Fibroblast of peridontal ligament (primary cell): ENCODE measurements around the gene PRKG1.
A peak's percentile ranks its signal among the peaks of the same experiment; 100 is the strongest.
"Not testable (repeated sequence)": the region's sequence is repeated elsewhere in the genome, so short reads cannot be mapped to it uniquely, and the experiment has no call there.

ENCODE experiments used
- DNase-seq: peaks from one replicate; pipeline ENCODE4 v3.0.0-alpha.2; 2010; ENCODE audit errors: extremely low read depth

The PRKG1 gene

DNA sequence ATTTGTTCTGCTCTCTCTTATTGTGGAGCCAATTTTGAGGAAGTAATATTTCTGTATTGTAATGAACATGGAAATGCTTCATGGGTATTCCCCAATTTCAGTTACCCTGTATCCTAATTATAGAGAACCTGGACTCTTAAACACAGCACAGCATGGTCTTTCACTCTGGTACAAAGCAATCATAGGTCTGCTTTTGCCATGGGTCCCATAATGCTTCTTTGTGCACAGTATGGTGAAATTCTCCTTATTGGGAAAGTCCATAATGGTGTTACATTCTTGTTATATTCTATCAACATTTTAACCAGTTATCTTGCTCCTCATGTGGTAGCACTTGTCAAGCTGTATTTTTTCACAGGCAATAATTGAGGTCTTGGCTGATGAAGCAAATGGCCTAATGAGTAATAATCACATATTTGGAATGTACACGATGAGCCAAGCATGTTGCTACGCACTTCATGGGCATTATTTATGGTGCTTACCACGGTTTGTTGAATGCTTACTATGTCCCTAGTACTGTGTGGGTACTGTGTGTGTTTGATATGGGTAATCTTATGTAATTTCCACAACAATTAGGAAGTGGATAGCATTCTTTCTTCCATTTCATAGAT lies 42.9 kb downstream of the PRKG1 start:
- no peak for DNase-seq

DNA sequence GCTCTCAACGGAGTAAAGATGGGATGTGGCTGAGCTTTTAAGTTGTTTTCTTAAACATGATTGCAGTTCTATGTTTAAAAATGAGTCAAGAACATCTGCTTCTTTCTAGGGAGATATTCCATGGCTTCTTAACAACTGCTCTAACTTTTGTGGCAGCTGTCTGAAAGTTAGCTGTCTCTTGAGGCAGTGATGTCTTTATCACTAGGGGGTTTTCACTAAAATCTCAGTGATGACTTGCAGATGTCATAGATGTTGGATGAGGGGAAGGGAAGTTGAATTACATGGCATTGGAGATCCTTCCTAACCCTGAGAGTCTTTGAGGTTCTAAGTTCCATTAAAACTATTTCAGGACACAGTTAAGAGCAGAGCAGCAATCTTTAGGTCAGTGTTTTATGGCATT lies 43.5 kb downstream of the PRKG1 start:
- DNase-seq: peak; percentile 75

DNA sequence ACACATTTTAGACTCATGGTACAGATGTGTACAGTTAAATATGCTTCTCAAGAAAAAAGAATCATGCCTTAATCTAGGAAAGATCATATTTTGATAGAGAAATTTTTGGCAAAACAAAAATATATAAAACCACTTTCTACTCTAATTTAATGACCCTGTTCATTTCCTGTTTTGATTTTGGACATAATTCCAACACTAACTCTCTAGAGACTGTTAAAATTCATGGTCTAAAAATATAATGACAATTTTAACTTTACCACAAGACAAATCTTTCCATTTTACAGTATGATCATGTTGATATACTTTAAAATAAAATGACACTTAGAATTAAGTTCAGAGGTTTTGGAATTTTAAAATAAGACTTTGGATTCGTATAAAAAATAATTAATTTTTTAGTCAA lies 45.2 kb downstream of the PRKG1 start:
- no peak for DNase-seq

DNA sequence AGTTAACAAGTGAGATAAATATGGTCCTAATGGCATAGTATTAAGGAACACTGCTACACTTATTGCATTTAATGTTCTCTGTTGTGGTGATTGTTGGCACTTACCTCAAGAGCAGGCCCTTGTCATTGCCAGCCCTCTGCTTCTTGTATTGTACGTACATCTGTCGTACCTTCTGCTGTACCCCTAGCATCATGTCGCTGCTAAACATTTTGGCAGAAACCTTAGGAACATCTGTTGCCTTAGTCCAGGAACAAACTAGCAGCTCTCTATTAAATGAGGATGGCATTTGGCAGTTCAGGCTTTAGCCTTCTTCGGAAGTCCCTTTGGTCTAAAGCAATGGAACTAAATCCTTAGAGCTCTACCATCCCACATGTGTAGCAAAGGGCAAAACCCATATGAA lies 47.6 kb downstream of the PRKG1 start:
- no peak for DNase-seq

DNA sequence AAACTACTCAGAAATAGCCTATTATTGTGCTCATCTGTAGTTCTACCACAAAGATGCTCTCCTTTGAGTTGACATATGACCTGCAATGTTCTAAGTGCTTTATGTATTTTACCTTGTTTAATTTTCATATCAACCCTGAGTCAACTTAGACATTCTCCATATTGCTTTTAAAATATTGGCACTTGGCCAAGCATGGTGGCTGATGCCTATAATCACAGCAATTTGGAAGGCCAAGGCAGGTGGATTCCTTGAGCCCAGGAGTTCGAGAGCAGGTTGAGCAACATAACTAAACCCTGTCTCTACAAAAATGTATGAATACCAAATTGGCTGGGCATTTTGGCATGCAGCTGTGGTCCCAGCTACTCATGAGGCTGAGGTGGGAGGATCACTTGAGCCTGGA lies 50.6 kb downstream of the PRKG1 start:
- no peak for DNase-seq

DNA sequence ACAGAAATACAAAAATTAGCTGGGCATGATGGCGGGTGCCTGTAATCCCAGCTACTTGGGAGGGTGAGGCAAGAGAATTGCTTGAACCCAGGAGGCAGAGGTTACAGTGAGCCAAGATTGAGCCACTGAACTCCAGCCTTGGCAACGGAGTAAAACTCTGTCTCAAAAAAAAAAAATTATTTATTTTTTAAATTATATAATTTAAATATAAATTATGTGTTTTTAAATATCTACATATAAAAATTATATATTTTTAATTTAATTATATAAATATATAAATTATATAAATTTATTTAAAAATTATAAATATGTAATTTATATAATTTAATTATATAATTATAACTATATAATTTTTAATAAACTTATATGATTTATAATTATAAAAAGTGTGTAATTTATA lies 51.2 kb downstream of the PRKG1 start:
- DNase-seq: no peak

DNA sequence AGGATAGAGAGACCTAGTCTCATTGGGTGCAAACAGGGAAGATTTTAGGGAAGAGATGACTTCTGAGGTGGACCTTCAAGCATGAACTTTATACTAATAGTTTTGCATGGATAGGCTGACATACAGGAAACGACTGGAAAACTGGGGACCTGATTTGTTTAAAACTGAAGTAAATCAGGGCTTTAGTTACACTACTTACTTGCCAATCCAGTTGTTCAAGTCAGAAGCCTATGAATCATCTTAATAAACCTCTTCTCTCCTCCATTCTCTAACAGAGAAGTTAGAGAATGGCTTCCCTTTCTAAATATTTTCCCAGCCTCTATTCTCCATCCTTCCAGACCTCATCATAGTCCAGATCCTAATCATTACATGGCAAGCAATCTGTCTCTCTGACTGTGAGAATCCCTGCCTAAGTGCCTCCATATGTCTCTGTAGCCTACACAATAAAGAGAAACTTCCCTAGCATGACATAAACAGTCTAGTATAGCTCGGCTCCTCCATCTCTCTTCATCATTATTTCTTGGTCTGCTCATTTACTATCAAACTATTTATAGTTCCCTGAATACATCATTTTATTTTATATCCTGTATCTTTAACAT lies 55.8 kb downstream of the PRKG1 start:
- peak; percentile 52 for DNase-seq

DNA sequence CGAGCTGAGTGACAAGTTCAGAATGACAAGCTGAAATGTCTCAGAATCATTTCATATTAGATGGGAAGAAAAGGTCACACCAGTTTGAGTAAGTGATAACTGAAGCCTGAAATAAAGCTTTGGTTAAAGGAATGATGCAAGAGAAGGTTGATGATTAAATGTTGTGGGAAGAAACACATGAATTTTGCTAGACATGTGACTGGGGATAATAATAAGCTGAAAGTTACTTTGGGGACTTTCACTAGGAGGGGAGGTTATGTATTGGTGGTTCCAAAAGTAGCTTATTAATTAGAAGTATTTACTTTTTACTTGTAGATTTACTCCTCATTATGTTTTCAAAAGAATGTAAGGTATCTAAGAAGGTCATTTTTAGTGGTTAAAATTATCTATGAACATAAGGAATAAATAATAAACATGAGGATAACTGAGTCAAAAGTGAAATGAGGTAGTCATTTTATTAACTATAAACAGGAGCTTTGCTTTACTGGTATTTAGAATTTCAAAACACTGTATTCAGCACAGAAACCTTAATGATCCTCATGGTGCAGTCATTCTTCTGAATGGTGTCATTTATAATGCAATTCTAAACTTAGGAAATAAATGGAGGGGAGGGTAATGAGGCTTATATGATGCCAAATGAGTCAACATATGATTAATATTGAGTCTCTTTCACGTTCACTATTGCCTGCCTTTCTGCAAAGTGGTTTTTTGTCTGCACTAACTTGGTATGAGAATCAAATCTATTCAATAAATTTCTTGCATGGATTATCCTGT lies 63.7 kb downstream of the PRKG1 start:
- DNase-seq: peak; percentile 57

DNA sequence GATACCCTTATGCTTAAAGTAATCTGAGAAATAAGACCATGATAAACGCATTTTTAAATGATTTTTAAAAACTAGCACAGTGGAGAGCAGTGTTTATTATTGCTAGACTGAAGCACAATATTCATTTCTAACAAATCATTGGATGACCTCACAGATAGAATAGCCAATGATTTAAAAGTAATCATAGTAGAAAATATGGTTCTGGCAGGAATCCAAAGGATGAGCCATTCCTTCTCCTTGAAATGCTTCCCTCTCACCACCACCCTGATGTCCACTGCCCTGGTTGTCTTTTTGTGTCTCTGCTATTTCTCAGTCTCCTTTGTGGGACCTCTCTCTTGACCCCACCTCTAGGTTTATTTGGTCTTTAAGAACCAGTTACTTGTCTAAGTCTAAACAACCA lies 64.9 kb downstream of the PRKG1 start:
- DNase-seq: peak; percentile 16

DNA sequence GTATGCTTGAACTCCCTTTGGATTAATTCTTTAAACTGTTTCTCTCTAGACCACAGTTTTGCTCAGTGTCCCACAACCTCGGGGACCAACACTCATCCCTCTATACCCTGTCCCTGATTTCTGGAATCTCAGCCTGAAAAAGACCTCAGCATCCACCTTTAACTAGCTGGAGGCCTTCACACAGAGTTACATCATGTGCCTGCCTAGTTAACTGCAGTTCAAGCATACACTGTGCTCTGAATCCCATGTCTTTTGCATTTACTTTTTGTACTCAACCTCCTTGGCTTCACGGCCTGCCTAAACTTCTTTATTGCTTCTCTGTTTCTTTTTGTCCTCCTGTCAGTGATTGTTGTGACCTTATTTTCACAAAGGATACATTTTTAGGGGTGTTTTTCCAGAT lies 66.7 kb downstream of the PRKG1 start:
- peak; percentile 8 for DNase-seq

DNA sequence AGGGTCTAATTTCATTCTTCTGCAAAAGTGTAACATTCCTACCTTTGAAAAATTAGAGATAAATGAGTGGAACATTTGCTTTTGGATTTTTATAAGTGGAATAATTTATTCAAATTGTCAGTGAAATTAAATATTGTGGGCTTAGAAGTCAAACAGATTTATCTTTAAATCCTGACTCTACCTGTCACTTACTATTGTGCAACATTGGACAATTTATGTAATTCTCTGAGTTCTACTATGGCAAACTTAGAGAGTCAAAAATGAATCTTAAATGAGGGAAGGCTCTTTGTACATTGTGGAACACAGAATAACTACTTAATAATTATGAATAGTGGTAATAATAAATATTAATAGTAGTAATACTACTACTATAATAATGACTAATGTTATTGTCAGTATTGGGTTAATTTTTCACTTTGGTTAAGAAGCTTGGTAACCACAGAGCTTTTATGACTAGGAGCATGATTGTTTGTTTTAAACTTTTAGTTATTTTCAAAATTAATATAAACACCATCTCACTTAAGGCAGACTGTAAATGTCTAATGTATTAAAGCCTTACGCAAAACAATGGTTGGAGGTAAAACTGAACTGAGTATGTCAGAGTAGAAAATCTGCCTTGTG lies 70.0 kb downstream of the PRKG1 start:
- DNase-seq: no peak

DNA sequence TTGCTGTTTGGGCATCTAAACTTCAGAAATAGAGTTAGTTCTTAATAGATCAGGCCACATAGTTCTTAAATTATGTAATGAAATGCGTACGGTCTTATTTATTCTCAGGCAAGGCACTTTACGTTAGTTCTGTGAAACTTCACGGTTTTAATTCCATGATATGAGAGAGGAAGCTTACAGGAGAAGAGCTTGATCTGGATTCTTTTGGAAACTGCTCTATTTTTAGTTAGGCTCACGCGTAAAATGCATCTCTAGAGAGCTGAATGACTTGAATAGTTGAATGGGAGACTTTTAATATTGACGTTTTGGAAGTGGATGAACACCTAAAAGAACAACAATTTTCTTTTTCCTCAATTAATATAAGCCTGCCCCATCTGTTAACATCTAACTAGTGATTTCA lies 71.1 kb downstream of the PRKG1 start:
- DNase-seq: no peak

DNA sequence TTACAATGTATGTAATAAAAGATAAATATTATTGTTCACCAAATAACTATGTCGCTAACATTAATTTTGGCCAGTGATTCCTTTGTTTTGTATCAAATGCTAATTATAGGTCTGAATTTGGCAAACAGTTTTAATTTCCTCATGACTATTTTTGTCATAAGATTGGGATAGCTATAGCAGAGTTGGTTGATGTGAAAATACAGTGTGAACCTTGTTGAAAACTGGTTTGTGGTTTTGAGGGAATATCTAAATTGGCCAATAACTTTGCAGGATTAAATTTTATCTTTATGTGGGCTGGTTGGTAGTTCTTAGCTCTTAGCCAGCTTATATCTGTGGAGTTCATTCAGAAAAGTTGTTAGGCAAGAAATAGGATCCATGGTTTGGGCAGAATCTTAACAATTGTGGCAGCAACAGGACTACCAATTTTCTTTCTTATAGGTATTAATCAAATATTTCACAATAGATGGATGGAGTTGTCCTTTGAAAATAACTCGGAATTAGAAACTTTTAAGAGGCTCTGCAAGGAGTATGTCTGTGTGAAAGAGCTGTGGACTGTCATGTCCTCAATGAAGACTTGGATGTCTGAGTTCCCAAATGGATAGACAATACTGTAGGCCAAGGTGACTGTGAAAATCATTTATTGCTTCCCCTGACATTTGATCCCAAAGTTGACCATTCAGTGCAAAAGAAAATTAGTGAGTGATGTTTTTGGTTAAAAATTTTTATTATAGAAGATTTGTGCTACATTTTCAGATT lies 73.5 kb downstream of the PRKG1 start:
- DNase-seq: no peak

DNA sequence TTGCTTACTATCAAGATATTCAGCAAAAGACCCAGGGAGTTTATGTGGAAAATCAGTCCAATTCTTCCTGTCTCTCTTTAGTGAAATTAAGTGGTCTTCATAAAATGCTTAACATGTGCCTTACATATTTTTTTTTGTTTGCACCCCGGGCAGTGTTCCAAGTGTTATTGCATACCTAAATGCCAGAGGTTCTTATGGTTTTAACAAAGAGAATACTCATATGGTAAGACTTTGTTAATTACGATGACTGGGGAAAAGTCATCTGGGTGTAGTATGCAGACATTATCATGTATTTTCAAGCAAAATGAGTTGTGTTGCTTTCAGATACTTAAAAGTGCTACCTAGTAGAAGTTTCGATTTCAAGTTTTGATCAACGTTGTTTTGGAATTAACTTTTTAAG lies 82.6 kb downstream of the PRKG1 start:
- DNase-seq: peak; percentile 92

DNA sequence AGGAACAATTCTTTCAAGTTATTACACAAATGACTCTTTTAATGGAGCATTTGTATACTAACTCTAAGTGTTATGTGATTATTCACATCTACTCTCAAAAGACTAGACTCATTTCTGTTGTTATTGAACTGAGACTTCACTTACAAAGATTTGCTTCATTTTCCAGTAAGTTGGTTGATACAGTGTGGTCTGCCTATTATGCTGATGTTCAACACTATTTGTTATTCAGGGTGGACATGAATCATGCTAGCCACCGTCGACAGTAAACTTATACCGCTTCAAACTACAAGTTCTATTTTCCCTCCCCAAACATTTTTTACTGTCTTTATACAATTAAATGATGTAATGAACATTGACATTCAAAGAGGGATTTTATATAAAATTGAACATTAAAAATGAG lies 84.5 kb downstream of the PRKG1 start:
- no peak for DNase-seq

DNA sequence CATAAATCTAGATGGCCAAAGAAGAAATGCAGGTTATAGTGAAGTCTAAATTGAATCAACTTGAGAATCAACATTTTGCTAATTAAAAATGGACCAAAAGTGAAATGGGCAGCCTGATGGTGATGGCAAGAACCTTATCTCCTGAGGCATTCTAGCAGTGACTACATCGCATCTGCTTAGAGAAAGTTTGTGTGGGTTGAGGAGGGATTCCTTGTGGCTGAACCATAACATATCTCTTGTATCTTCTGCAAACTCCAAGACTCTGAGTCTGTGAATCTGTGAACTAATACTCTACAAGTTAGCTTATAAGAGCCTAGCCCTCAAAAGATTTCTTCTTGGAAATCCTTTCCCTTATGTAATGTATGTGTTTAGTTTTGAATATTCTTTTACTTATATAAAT lies 85.6 kb downstream of the PRKG1 start:
- DNase-seq: peak; percentile 17

DNA sequence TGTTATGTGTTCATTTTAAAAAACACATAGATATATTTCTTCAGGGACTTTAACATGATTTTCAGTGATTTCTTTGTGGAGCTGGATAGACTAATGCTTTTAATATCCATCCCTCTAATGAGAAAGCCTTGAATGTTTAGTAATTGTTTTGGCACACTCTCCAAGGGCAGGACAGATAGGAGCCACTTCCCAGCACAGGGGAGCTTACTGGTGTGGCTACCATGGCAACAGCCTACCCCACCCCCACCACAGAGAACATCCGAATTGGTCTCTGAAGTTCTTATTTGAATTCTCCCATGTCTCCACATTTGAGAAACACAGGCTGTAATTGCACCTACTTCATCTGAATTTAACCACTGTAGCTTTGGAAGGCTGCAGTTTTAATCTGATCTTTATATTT lies 87.7 kb downstream of the PRKG1 start:
- DNase-seq: no peak

DNA sequence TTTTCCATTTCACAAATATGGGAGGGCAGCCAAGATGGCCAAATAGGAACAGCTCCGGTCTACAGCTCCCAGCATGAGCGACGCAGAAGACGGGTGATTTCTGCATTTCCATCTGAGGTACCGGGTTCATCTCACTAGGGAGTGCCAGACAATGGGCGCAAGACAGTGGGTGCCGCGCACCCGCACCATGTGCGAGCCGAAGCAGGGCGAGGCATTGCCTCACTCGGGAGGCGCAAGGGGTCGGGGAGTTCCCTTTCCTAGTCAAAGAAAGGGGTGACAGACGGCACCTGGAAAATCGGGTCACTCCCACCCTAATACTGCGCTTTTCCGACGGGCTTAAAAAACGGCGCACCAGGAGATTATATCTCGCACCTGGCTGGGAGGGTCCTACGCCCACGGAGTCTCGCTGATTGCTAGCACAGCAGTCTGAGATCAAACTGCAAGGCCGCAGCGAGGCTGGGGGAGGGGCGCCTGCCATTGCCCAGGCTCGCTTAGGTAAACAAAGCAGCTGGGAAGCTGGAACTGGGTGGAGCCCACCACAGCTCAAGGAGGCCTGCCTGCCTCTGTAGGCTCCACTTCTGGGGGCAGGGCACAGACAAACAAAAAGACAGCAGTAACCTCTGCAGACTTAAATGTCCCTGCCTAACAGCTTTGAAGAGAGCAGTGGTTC lies 89.2 kb downstream of the PRKG1 start:
- not testable (repeated sequence) for DNase-seq

DNA sequence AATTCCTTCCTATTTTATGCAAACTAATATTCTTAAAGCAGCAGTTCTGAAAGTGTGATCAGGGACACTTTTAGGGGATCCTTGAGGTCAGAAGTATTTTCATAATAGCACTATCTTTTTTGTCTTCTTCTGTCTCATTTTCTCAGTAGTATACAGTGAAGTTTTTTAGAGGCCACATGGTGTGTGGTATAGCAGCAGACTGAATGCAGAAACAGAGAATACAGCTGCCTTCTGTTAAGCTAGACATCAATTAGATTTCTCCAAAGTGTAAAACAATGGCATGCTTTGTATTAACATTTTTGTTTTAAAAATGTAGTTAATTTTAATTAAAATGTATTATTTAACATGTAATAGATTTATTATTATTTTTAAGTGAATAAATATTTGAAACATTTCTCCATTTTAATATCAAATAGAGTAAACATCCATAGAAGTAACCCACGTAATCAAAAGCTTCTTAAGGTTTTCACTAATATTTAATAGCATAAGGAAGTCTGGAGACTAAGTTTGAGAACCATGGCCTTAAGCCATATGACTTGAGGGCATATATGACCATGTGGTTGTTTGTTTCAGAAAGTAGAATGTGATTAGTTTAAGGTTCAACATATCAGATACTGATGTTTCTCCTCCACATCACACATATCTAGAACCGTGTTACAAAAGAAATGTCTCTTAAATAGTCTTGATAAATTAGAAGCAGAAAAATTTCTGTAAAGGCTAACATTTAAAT lies 94.0 kb downstream of the PRKG1 start:
- no peak for DNase-seq

DNA sequence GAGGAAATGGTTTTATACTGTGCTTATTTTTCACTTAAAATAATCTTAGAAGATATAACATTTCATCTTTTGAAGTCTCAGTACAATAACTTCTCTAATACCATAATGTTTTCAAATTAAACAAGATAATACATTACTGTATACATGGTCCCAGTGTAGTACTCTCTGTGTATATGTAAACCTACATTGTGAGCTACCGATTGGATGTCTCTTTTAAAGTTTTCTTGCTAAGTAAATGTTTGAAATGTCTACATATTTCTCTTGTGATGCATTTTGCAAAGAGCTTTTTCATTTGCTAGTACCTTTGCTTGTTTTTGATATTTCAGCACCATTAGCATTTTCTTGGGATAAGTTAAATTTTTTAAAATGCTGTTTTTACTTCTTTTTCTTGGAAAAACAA lies 94.8 kb downstream of the PRKG1 start:
- peak; percentile 26 for DNase-seq
